HCT116 (cell line): ENCODE data around the gene VAV2. TPM values are rescaled to one million over a fixed set of nuclear protein-coding genes. Genes with fewer than 3 reads are reported as not detected.

Source experiments
- ATAC-seq: fragments of 200-7000 bp; cut with Tn5 transposase; 2 replicates; pipeline ENCODE4 v1.9.1; 2020; ENCODE audit warnings: mild to moderate bottlenecking, moderate library complexity
- BruUV-seq: library from RNA; stranded (reverse); fragments of 400-500 nt; replicated peaks from 2 replicates; lab custom pipeline; 2021; lab: Mats Ljungman, UMichigan
- CTCF ChIA-PET: fragments of 300-600 bp; sonication (Branson Sonifier 250); formaldehyde crosslinking; loops from one replicate; lab custom pipeline; 2021; ENCODE audit warnings: antibody characterized with exemption; lab: Charles Lee
- POLR2A ChIA-PET: fragments of 300-600, 350-600 bp; sonication (Branson Sonifier 250); formaldehyde crosslinking; loops from one replicate; lab custom pipeline; 2021; ENCODE audit warnings: antibody characterized with exemption; lab: Charles Lee
- RAD21 ChIA-PET, 2 experiments: fragments of 300-600 bp; sonication (Branson Sonifier 250); formaldehyde crosslinking; loops; one replicate each; lab custom pipeline; 2023; ENCODE audit warnings: low total read pairs in 2 of 2; ENCODE audit not compliant: uncharacterized antibody in 2 of 2, unreplicated experiment in 2 of 2, low non-redundant PET in 1 of 2; lab: Charles Lee
- DNase-seq: peaks from one replicate; pipeline ENCODE4 v3.0.0-alpha.2; 2010; ENCODE audit warnings: low read depth, low spot score
- H2AFZ ChIP-seq: fragments of 200-600 bp; shearing (Covaris generic), sonication (generic); 2 replicates; pipeline ENCODE4 v1.6.1; 2017; ENCODE audit warnings: low read depth, mixed run types, mixed read lengths, antibody characterized with exemption, low read length; ENCODE audit not compliant: poor library complexity, severe bottlenecking
- H3K27ac ChIP-seq: 2 replicates; pipeline ENCODE4 v1.5.1; 2012; ENCODE audit warnings: low read depth, low read length
- H3K27me3 ChIP-seq: fragments of 200-600 bp; sonication (generic); 2 replicates; pipeline ENCODE4 v1.6.1; 2016; ENCODE audit warnings: mixed run types, low read length, mixed read lengths; ENCODE audit not compliant: insufficient read depth
- H3K36me3 ChIP-seq, 2 experiments: fragments of 200-500 bp in 1 of 2; fragments of 200-600 bp in 1 of 2; sonication (Bioruptor generic) in 1 of 2; sonication (generic) in 1 of 2; 2 replicates each; pipeline versions ENCODE4 v1.5.1 to v1.6.1; 2014 to 2016; ENCODE audit warnings: low read length in 2 of 2, inconsistent platforms in 1 of 2, mixed read lengths in 1 of 2, mixed run types in 1 of 2; ENCODE audit not compliant: insufficient read depth in 2 of 2, control insufficient read depth in 1 of 2
- H3K4me1 ChIP-seq, 2 experiments: fragments of 200-600 bp in 1 of 2; sonication (generic) in 1 of 2; 2 replicates each; pipeline versions ENCODE4 v1.5.1 to v1.6.1; 2012 to 2017; ENCODE audit warnings: low read length in 2 of 2, inconsistent platforms in 1 of 2, mild to moderate bottlenecking in 1 of 2, mixed read lengths in 1 of 2, mixed run types in 1 of 2, moderate library complexity in 1 of 2; ENCODE audit not compliant: insufficient read depth in 2 of 2, control insufficient read depth in 1 of 2
- H3K4me2 ChIP-seq: fragments of 200-600 bp; sonication (generic); 2 replicates; pipeline ENCODE4 v1.6.1; 2017; ENCODE audit warnings: mixed run types, low read length, mixed read lengths
- H3K4me3 ChIP-seq, 2 experiments: fragments of 200-600 bp in 1 of 2; sonication (generic) in 1 of 2; replicated peaks in 1 of 2; 2 replicates each; pipeline ENCODE4 v1.5.1; 2011 to 2016; ENCODE audit warnings: low read length in 2 of 2, control low read depth in 1 of 2, low read depth in 1 of 2, mild to moderate bottlenecking in 1 of 2, mixed read lengths in 1 of 2, mixed run types in 1 of 2
- H3K79me2 ChIP-seq: fragments of 200-600 bp; sonication (generic); 2 replicates; pipeline ENCODE4 v1.6.1; 2017; ENCODE audit warnings: mild to moderate bottlenecking, mixed run types, low read length, moderate library complexity, mixed read lengths; ENCODE audit not compliant: insufficient read depth
- H3K9ac ChIP-seq: fragments of 200-600 bp; sonication (generic); 2 replicates; pipeline ENCODE4 v1.6.1; 2016; ENCODE audit warnings: low read length, mixed read lengths
- H3K9me2 ChIP-seq: fragments of 200-600 bp; sonication (generic), shearing (Covaris generic); 2 replicates; pipeline ENCODE4 v1.6.1; 2017; ENCODE audit warnings: mixed run types, mild to moderate bottlenecking, moderate library complexity; ENCODE audit not compliant: insufficient read depth
- H3K9me3 ChIP-seq, 2 experiments: fragments of 200-500 bp in 1 of 2; fragments of 200-600 bp in 1 of 2; sonication (Bioruptor generic) in 1 of 2; sonication (generic) in 1 of 2; 2 replicates each; pipeline ENCODE4 v1.6.1; 2014 to 2017; ENCODE audit warnings: low read length in 2 of 2, mixed read lengths in 2 of 2, inconsistent platforms in 1 of 2, low read depth in 1 of 2, mild to moderate bottlenecking in 1 of 2, mixed run types in 1 of 2, moderate library complexity in 1 of 2; ENCODE audit not compliant: control insufficient read depth in 1 of 2, insufficient read depth in 1 of 2
- H4K20me1 ChIP-seq: fragments of 200-600 bp; sonication (generic), shearing (Covaris generic); 2 replicates; pipeline ENCODE4 v1.6.1; 2017; ENCODE audit warnings: mixed run types, mild to moderate bottlenecking, moderate library complexity; ENCODE audit not compliant: insufficient read depth
- CBX3 ChIP-seq: IDR thresholded peaks from 2 replicates; pipeline ENCODE4 v1.6.1; 2012; ENCODE audit warnings: low read depth
- EGR1 ChIP-seq: IDR thresholded peaks from 2 replicates; pipeline ENCODE4 v1.6.1; 2012; ENCODE audit warnings: low read depth
- ELF1 ChIP-seq: IDR thresholded peaks from 2 replicates; pipeline ENCODE4 v1.6.1; 2012; ENCODE audit warnings: low read depth, borderline replicate concordance
- EZH2phosphoT487 ChIP-seq: fragments of 200-600 bp; IDR thresholded peaks from 2 replicates; pipeline ENCODE4 v1.6.1; 2018; ENCODE audit warnings: antibody characterized with exemption, borderline replicate concordance
- FOSL1 ChIP-seq: IDR thresholded peaks from 2 replicates; pipeline ENCODE4 v1.6.1; 2012; ENCODE audit warnings: low read depth
- POLR2A ChIP-seq: IDR thresholded peaks from 2 replicates; pipeline ENCODE4 v1.7.0; 2011; ENCODE audit warnings: borderline replicate concordance; ENCODE audit not compliant: insufficient read depth, insufficient read length; ENCODE audit errors: extremely low read depth
- POLR2AphosphoS5 ChIP-seq: IDR thresholded peaks from 2 replicates; pipeline ENCODE4 v1.6.1; 2011; ENCODE audit warnings: mild to moderate bottlenecking, low read depth, low read length, moderate library complexity
- RAD21 ChIP-seq: IDR thresholded peaks from 2 replicates; pipeline ENCODE4 v1.6.1; 2012; ENCODE audit warnings: low read depth, mild to moderate bottlenecking
- SP1 ChIP-seq: IDR thresholded peaks from 2 replicates; pipeline ENCODE4 v1.6.1; 2012; ENCODE audit warnings: low read depth
- SRF ChIP-seq: IDR thresholded peaks from 2 replicates; pipeline ENCODE4 v1.6.1; 2012; ENCODE audit warnings: low read depth
- TCF7L2 ChIP-seq: IDR thresholded peaks from 2 replicates; pipeline ENCODE4 v1.7.0; 2011; ENCODE audit warnings: borderline replicate concordance, inconsistent platforms; ENCODE audit not compliant: insufficient read depth, insufficient read length; ENCODE audit errors: extremely low read depth
- YY1 ChIP-seq: IDR thresholded peaks from 2 replicates; pipeline ENCODE4 v1.6.1; 2011; ENCODE audit warnings: low read length, low read depth, moderate library complexity, mild to moderate bottlenecking; ENCODE audit not compliant: insufficient replicate concordance; ENCODE audit errors: extremely low read depth
- ZFX ChIP-seq: fragments of 450-650 bp; IDR thresholded peaks from 2 replicates; pipeline ENCODE4 v1.6.1; 2017
- intact Hi-C: fragments of 100-400 bp; cut with micrococcal nuclease; formaldehyde crosslinking; loops from 2 replicates; pipeline ENCODE4 v1.10.0; 2022
- total RNA-seq: library from RNA; stranded (reverse); gene quantifications from one replicate; pipeline ENCODE4 v1.2.1, GENCODE V29; 2021; ENCODE audit not compliant: unreplicated experiment
- TF ChIP-seq, protein P1 (sequence below): IDR thresholded peaks from 2 replicates; pipeline ENCODE4 v1.6.1; 2011; ENCODE audit warnings: mild to moderate bottlenecking, low read length, moderate library complexity; ENCODE audit not compliant: insufficient replicate concordance; ENCODE audit errors: extremely low read depth
- TF ChIP-seq, protein P2 (sequence below): IDR thresholded peaks from 2 replicates; pipeline ENCODE4 v1.6.1; 2012
- TF ChIP-seq, protein P3 (sequence below), 3 experiments: fragments of 200-600 bp in 1 of 3; sonication (generic) in 1 of 3; IDR thresholded peaks in 2 of 3; conservative IDR thresholded peaks in 1 of 3; 2 replicates each; pipeline ENCODE4 v1.5.1; 2012 to 2017; ENCODE audit warnings: low read depth in 2 of 3, low read length in 2 of 3, antibody characterized with exemption in 1 of 3, borderline replicate concordance in 1 of 3, control low read depth in 1 of 3, mild to moderate bottlenecking in 1 of 3, mixed read lengths in 1 of 3, mixed run types in 1 of 3, moderate library complexity in 1 of 3; ENCODE audit not compliant: insufficient read depth in 1 of 3
- TF ChIP-seq, protein P4 (sequence below): IDR thresholded peaks from 2 replicates; pipeline ENCODE4 v1.6.1; 2012; ENCODE audit warnings: low read depth
- TF ChIP-seq, protein P5 (sequence below): IDR thresholded peaks from 2 replicates; pipeline ENCODE4 v1.6.1; 2012

The VAV2 gene
- total RNA-seq, 1 experiment from 2014 or later, result 33.2 TPM

DNA sequence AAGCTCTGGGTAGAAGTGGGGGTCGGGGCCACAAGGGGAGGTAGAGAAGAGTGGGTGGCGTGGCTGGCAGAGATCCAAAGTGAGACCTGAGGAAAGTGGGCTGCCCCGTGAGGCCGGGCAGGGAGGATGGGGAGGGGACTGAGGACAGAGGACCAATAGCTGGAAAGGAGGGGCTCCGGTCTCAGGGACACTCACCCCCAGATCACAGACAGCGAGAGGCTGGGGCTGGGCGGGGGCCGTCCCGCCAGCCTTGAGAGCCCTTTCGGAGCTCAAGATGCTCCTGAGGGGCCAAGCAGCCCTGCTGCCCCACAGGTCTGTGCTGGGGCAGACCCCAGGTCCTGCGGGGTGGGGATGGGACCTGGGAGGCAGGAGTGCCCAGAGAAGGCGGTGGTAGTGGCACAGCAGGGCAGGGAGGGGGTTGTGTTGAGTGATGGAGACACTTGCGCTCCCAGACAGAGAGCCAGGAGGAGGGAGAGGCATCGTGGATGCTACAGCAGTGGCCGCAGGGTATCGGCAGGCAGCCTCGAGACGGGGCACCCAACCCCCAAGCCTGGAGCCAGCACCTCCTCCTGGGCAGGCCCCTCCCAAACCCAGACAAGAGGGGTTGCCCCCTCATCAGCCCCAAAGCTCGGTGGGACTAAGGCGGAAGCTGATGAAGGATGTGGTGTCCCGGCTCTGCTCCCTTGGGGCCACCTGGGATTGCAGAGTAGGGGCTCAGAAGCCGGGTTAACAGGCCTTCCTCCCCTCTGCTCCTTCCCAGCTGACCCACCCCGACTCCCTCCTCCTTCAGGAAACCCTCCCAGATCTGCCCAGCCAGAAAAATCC is 257.3 kb downstream of the VAV2 start:
- POLR2A ChIA-PET, result no interaction called here
- H3K27me3 ChIP-seq, result no peaks in the 10 kb centered on the region
- H3K4me2 ChIP-seq, result no peak overlapping the region
- DNase-seq (no peak), ATAC-seq (no peak)
- TF ChIP-seq, protein P1, sequence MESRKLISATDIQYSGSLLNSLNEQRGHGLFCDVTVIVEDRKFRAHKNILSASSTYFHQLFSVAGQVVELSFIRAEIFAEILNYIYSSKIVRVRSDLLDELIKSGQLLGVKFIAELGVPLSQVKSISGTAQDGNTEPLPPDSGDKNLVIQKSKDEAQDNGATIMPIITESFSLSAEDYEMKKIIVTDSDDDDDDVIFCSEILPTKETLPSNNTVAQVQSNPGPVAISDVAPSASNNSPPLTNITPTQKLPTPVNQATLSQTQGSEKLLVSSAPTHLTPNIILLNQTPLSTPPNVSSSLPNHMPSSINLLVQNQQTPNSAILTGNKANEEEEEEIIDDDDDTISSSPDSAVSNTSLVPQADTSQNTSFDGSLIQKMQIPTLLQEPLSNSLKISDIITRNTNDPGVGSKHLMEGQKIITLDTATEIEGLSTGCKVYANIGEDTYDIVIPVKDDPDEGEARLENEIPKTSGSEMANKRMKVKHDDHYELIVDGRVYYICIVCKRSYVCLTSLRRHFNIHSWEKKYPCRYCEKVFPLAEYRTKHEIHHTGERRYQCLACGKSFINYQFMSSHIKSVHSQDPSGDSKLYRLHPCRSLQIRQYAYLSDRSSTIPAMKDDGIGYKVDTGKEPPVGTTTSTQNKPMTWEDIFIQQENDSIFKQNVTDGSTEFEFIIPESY, result no peak
- no peak for TF ChIP-seq RAD21
- no peak for TF ChIP-seq EZH2phosphoT487
- TF ChIP-seq, protein P2, sequence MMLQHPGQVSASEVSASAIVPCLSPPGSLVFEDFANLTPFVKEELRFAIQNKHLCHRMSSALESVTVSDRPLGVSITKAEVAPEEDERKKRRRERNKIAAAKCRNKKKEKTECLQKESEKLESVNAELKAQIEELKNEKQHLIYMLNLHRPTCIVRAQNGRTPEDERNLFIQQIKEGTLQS, result no peak
- TF ChIP-seq, protein P3, sequence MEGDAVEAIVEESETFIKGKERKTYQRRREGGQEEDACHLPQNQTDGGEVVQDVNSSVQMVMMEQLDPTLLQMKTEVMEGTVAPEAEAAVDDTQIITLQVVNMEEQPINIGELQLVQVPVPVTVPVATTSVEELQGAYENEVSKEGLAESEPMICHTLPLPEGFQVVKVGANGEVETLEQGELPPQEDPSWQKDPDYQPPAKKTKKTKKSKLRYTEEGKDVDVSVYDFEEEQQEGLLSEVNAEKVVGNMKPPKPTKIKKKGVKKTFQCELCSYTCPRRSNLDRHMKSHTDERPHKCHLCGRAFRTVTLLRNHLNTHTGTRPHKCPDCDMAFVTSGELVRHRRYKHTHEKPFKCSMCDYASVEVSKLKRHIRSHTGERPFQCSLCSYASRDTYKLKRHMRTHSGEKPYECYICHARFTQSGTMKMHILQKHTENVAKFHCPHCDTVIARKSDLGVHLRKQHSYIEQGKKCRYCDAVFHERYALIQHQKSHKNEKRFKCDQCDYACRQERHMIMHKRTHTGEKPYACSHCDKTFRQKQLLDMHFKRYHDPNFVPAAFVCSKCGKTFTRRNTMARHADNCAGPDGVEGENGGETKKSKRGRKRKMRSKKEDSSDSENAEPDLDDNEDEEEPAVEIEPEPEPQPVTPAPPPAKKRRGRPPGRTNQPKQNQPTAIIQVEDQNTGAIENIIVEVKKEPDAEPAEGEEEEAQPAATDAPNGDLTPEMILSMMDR (IDR thresholded peaks at IDR 0.05 in 2 of 3, conservative IDR thresholded peaks at IDR 0.05 in 1 of 3; ENCODE audit: borderline replicate concordance in 1 of 3, insufficient read depth in 1 of 3, low read depth in 2 of 3, low read length in 2 of 3), result no peak
- no peak for TF ChIP-seq CBX3
- TF ChIP-seq EGR1, result no peak
- TF ChIP-seq, protein P4, sequence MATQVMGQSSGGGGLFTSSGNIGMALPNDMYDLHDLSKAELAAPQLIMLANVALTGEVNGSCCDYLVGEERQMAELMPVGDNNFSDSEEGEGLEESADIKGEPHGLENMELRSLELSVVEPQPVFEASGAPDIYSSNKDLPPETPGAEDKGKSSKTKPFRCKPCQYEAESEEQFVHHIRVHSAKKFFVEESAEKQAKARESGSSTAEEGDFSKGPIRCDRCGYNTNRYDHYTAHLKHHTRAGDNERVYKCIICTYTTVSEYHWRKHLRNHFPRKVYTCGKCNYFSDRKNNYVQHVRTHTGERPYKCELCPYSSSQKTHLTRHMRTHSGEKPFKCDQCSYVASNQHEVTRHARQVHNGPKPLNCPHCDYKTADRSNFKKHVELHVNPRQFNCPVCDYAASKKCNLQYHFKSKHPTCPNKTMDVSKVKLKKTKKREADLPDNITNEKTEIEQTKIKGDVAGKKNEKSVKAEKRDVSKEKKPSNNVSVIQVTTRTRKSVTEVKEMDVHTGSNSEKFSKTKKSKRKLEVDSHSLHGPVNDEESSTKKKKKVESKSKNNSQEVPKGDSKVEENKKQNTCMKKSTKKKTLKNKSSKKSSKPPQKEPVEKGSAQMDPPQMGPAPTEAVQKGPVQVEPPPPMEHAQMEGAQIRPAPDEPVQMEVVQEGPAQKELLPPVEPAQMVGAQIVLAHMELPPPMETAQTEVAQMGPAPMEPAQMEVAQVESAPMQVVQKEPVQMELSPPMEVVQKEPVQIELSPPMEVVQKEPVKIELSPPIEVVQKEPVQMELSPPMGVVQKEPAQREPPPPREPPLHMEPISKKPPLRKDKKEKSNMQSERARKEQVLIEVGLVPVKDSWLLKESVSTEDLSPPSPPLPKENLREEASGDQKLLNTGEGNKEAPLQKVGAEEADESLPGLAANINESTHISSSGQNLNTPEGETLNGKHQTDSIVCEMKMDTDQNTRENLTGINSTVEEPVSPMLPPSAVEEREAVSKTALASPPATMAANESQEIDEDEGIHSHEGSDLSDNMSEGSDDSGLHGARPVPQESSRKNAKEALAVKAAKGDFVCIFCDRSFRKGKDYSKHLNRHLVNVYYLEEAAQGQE, result no peak
- no peak for TF ChIP-seq SP1
- TF ChIP-seq ZFX, result no peak
- TF ChIP-seq POLR2A, result no peak
- TF ChIP-seq YY1, result no peak
- TF ChIP-seq, protein P5, sequence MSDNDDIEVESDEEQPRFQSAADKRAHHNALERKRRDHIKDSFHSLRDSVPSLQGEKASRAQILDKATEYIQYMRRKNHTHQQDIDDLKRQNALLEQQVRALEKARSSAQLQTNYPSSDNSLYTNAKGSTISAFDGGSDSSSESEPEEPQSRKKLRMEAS, result no peak
- no peak for TF ChIP-seq TCF7L2
- no peak for TF ChIP-seq ELF1
- TF ChIP-seq POLR2AphosphoS5, result no peak
- no peak for TF ChIP-seq FOSL1
- no peak for TF ChIP-seq SRF
- intact Hi-C loops, result no loop called here
- no peak overlapping the region for H3K4me3 ChIP-seq
- H3K27ac ChIP-seq, result no peak overlapping the region
- BruUV-seq, result no TSS peak
- no peaks in the 10 kb centered on the region for H3K9me3 ChIP-seq
- no peaks in the 10 kb centered on the region for H3K36me3 ChIP-seq
- H3K4me1 ChIP-seq, result peaks cover 5 to 13% of the 10 kb centered on the region in 2 experiments; a peak in 3 of 4 replicates
- H3K79me2 ChIP-seq, result no peaks in the 10 kb centered on the region
- no peak overlapping the region for H3K9ac ChIP-seq
- H2AFZ ChIP-seq, result no peak overlapping the region
- RAD21 ChIA-PET, result no interaction called here
- CTCF ChIA-PET, result interaction anchor here (0.8 to 1.3 kb wide), 2 partner anchors 8 to 260 kb away, joined by 4 to 5 read pairs; no protein-coding TSS in a partner anchor
- no peaks in the 10 kb centered on the region for H4K20me1 ChIP-seq
- no peaks in the 10 kb centered on the region for H3K9me2 ChIP-seq
